GM10266 (cell line): ENCODE results near the gene FBN2.

ENCODE experiments used
- DNase-seq: peaks from one replicate; pipeline ENCODE4 v3.0.0; 2012; ENCODE audit errors: extremely low spot score
- CTCF ChIP-seq: IDR thresholded peaks from 2 replicates; pipeline ENCODE4 v1.5.1; 2012; ENCODE audit warnings: mild to moderate bottlenecking, low read depth; ENCODE audit not compliant: control insufficient read depth, insufficient read depth; ENCODE audit errors: missing control alignments

Gene FBN2

GRCh38 chr5:128366147-128366546 is 171.9 kb downstream of the FBN2 start:
- no peak for TF ChIP-seq CTCF
- no peak for DNase-seq

GRCh38 chr5:128362370-128362769 is 175.7 kb downstream of the FBN2 start:
- DNase-seq, result no peak
- no peak for TF ChIP-seq CTCF

GRCh38 chr5:128358826-128359225 is 179.2 kb downstream of the FBN2 start:
- no peak for DNase-seq
- TF ChIP-seq CTCF, result no peak

- DNase-seq, result no peak
- TF ChIP-seq CTCF, result no peak
Measured at GRCh38 chr5:128357226-128357625, 180.8 kb downstream of the FBN2 start.

GRCh38 chr5:128355961-128356360 is 182.1 kb downstream of the FBN2 start:
- no peak for DNase-seq
- no peak for TF ChIP-seq CTCF

- TF ChIP-seq CTCF, result no peak
- no peak for DNase-seq
Measured at GRCh38 chr5:128353441-128354107, 184.5 kb downstream of the FBN2 start.

GRCh38 chr5:128350705-128351104 is 187.3 kb downstream of the FBN2 start:
- no peak for TF ChIP-seq CTCF
- no peak for DNase-seq
